Measurements from ENCODE around the gene MSLN. TPM values are rescaled to one million over a fixed set of nuclear protein-coding genes. Genes with fewer than 3 reads are reported as not detected.
"Not testable (repeated sequence)": the region's sequence is repeated elsewhere in the genome, so short reads cannot be mapped to it uniquely, and the experiment has no call there.

MSLN gene
- total RNA-seq, result 1 to 10 TPM in 1 of 2 donors, under 1 TPM in 1; 0.74 to 7.3 TPM

DNA sequence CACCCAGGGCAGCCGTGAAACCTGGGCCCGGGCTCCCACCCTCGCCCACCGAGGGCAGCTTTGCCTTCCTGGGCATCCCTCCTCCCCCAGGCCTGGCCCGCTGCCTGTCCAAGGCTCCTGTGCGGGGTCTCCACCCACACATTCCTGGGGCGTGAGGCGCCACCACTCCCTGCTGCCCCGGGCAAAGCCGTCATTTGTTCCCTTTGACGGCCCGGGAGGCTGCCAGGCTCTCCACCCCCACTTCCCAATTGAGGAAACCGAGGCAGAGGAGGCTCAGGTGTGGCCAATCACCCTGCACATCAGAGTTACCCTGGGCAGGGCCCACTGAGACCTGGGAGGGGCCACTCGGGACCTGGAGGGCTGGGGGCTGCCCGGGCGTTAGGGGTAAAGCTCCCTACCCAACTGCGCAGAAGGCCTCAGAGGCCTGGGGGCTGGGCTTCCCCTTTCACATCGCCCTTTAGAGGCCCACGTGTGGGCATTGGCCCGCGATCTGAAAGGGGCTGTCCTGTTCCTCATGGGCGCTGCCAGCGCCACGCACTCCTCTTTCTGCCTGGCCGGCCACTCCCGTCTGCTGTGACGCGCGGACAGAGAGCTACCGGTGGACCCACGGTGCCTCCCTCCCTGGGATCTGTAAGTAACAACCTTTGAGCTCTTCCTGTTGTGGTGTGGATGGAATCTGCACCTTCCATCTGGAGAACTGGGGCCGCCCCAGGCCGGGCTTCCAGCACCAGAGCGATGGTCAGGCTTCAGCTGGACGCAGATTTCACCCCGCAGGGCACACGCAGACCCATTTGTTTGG is at the start of gene MSLN:
Gene MSLN (plus strand): TSS at position 190 of the 799 bp plus-strand sequence. CDS start 1,947 bp downstream, outside the sequence.
- H3K4me3 ChIP-seq, result no peak within 1 kb of the TSS
- H3K27ac ChIP-seq, result no peak within 1 kb of the TSS
- no peaks in the 10 kb centered on the region for H3K27me3 ChIP-seq (replicated peaks; ENCODE audit: insufficient read depth)
- H3K36me3 ChIP-seq, result no peaks in the 10 kb centered on the region
- intact Hi-C loops (cut with DNase I), result no loop called here
- 74% methylated on average over 37 of the region's 37 CpGs for WGBS
- no peak for DNase-seq (ENCODE audit: low spot score)
- H3K4me1 ChIP-seq (replicated peaks), result no peaks in the 10 kb centered on the region
- TF ChIP-seq POLR2A (IDR thresholded peaks at IDR 0.05), result no peak
- H3K9me3 ChIP-seq, result no peaks in the 10 kb centered on the region

DNA sequence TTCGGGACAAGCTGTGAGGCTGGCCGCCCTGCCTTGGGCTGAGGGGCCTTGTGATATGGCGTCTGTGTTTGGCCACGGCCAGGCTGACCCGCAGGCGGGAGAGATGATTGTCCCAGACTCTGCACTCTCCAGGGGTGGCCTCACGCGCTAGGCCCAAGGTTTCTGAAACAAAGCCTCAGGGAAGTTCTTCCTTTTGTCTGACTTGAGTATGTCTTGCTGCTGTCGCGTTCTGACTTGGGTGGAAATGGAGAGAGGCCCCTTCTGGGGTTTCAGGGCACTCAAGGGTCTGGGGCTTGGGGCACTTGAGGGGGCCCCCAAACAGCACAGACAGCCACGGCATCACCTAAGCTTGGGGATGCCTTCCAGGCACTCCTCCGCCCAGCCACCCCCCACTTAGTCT is 49.5 kb upstream of the MSLN start:
- H3K27ac ChIP-seq, result no peak overlapping the region
- no peaks in the 10 kb centered on the region for H3K9me3 ChIP-seq
- H3K27me3 ChIP-seq (replicated peaks; ENCODE audit: insufficient read depth), result peaks cover 14% of the 10 kb centered on the region
- DNase-seq (ENCODE audit: low spot score), result no peak
- no peaks in the 10 kb centered on the region for H3K36me3 ChIP-seq
- H3K4me3 ChIP-seq, result no peak overlapping the region
- 61% methylated on average over 12 of the region's 12 CpGs for WGBS
- TF ChIP-seq POLR2AphosphoS5 (IDR thresholded peaks at IDR 0.05) (no peak), POLR2A (IDR thresholded peaks at IDR 0.05) (no peak)
- TF ChIP-seq, protein P1, sequence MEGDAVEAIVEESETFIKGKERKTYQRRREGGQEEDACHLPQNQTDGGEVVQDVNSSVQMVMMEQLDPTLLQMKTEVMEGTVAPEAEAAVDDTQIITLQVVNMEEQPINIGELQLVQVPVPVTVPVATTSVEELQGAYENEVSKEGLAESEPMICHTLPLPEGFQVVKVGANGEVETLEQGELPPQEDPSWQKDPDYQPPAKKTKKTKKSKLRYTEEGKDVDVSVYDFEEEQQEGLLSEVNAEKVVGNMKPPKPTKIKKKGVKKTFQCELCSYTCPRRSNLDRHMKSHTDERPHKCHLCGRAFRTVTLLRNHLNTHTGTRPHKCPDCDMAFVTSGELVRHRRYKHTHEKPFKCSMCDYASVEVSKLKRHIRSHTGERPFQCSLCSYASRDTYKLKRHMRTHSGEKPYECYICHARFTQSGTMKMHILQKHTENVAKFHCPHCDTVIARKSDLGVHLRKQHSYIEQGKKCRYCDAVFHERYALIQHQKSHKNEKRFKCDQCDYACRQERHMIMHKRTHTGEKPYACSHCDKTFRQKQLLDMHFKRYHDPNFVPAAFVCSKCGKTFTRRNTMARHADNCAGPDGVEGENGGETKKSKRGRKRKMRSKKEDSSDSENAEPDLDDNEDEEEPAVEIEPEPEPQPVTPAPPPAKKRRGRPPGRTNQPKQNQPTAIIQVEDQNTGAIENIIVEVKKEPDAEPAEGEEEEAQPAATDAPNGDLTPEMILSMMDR (IDR thresholded peaks at IDR 0.05), result no peak
- H3K4me1 ChIP-seq (replicated peaks), result peaks cover 10% of the 10 kb centered on the region
- intact Hi-C loops (cut with DNase I), result loop anchor here (5.0 kb wide), 2 partner anchors 76 to 341 kb away; partner anchors contain the start of genes CHTF18 and RPUSD1

DNA sequence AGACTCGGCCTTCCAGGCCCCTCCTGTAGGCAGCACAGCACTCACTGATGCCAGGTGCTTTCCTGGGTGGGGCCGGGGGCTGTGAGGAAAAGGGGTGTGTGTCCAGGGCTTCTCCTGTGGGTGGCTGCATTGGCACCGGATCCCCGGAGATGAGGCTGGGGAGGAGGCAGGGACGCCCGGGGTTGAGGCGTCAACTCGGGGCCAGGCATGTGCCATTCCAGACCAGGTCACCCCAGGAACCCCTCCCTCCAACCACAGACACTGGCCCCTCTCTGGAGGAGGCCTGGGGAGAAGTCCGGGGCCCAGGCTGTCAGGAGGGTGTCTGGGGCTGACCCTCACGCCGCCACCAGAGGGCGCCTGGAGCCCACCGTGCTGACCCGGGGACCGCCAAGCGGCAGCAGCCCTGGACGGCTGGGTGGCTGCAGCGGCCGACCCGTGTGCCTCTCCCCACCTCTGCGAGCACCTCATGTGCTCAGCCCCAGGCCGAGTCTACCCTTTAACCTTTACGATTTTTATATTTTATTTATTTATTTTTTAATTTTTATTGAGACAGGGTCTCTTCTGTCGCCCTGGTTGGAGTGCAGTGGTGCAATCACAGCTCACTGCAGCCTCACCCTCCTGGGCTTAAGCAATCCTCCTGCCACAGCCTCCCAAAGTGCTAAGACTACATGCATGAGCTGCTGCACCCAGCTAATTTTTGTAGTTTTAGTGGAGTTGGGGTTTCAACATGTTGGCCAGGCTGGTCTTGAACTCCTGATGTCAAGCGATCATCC is 48.8 kb upstream of the MSLN start:
- H3K4me1 ChIP-seq (replicated peaks), result peaks cover 14% of the 10 kb centered on the region
- no peak overlapping the region for H3K4me3 ChIP-seq
- no peaks in the 10 kb centered on the region for H3K36me3 ChIP-seq
- DNase-seq (ENCODE audit: low spot score), result peak; percentile 48
- H3K9me3 ChIP-seq, result no peaks in the 10 kb centered on the region
- peaks cover 10% of the 10 kb centered on the region for H3K27me3 ChIP-seq (replicated peaks; ENCODE audit: insufficient read depth)
- H3K27ac ChIP-seq, result no peak overlapping the region
- WGBS, result 10% methylated on average over 25 of the region's 25 CpGs
- intact Hi-C loops (cut with DNase I), result loop anchor here (5.0 kb wide), 2 partner anchors 76 to 341 kb away; partner anchors contain the start of genes CHTF18 and RPUSD1
- peak; percentile 6 for TF ChIP-seq POLR2AphosphoS5 (IDR thresholded peaks at IDR 0.05)
- no peak for TF ChIP-seq POLR2A (IDR thresholded peaks at IDR 0.05)
- TF ChIP-seq, protein P1 (IDR thresholded peaks at IDR 0.05), result peak; percentile 85 to 92 (median 91)

GRCh38 chr16:712740-713250 is 47.7 kb upstream of the MSLN start:
- H3K27ac ChIP-seq; H3K9me3 ChIP-seq; H3K36me3 ChIP-seq; DNase-seq (ENCODE audit: low spot score); H3K4me3 ChIP-seq; H3K27me3 ChIP-seq (replicated peaks; ENCODE audit: insufficient read depth): not testable (repeated sequence)
- TF ChIP-seq, protein P1 (IDR thresholded peaks at IDR 0.05), result peak in 2 of 4 experiments; percentile 17 to 35
- WGBS, result 37% methylated on average over 13 of the region's 13 CpGs
- intact Hi-C loops (cut with DNase I), result loop anchor here (5.0 kb wide), 2 partner anchors 75 to 340 kb away; partner anchors contain the start of genes CHTF18 and RPUSD1
- peaks cover 14% of the 10 kb centered on the region for H3K4me1 ChIP-seq (replicated peaks)

GRCh38 chr16:714079-714478 is 46.5 kb upstream of the MSLN start:
- no peaks in the 10 kb centered on the region for H3K36me3 ChIP-seq
- H3K9me3 ChIP-seq, result no peaks in the 10 kb centered on the region
- H3K4me3 ChIP-seq, result no peak overlapping the region
- DNase-seq (ENCODE audit: low spot score), result no peak
- 70% methylated on average over 11 of the region's 11 CpGs for WGBS
- TF ChIP-seq POLR2A (IDR thresholded peaks at IDR 0.05) (no peak), POLR2AphosphoS5 (IDR thresholded peaks at IDR 0.05) (no peak)
- TF ChIP-seq, protein P1 (IDR thresholded peaks at IDR 0.05), result no peak
- peaks cover 5% of the 10 kb centered on the region for H3K27me3 ChIP-seq (replicated peaks; ENCODE audit: insufficient read depth)
- no peak overlapping the region for H3K27ac ChIP-seq
- peaks cover 14% of the 10 kb centered on the region for H3K4me1 ChIP-seq (replicated peaks)
- intact Hi-C loops (cut with DNase I), result loop anchor here (5.0 kb wide), 2 partner anchors 73 to 338 kb away; partner anchors contain the start of genes CHTF18 and RPUSD1
